EL (cell line): Measurements from ENCODE around the gene RNF7.
"Not testable (repeated sequence)": the region's sequence is repeated elsewhere in the genome, so short reads cannot be mapped to it uniquely, and the experiment has no call there.

Experiments used
- DNase-seq: peaks from one replicate; pipeline ENCODE4 v3.0.0-alpha.2; 2016

RNF7 gene

GRCh38 chr3:141783632-141784031, 45.5 kb downstream of the RNF7 start:
- no peak for DNase-seq

- no peak for DNase-seq
These were observed 46.0 kb downstream of the RNF7 start for GRCh38 chr3:141784096-141784495.

DNA sequence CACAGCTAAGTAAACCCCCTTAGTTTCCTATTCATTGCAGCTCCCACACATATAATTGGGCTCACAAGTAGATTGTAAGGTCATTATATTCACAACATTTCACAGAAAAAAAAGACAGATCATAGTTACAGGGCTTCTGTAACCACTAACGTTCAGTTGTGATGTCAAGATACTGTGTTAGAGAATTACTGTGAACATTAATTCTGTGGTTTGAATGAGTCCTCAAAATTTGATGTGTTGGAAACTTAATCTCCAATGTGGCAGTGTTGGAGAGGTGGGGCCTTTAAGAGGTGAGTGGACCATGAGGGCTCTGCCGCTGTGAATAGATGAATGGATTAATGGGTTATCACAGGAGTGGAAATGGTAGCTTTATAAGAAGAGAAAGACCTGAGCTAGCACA, 46.4 kb downstream of the RNF7 start:
- DNase-seq: no peak

DNA sequence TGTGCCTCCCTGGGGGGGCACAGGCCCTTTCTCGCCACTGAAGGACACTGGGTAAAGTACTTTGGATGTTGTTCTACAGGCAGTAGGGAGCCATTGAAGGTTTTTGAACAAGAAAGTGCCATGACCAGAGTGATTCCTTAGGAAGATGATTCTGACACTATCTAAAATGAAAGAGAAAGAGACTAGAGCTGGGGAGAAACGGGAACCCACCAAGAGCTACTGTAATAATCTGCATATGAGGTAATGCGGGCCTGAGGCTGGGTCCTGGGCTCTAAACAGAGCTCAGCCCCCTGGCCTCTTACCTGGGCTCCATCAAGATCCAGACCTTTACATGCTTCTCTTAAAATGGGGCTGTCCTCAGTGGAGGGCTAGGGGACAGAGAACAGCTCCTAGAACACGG, 50.1 kb downstream of the RNF7 start:
- no peak for DNase-seq

GRCh38 chr3:141788750-141789149, 50.7 kb downstream of the RNF7 start:
- DNase-seq: not testable (repeated sequence)

DNA sequence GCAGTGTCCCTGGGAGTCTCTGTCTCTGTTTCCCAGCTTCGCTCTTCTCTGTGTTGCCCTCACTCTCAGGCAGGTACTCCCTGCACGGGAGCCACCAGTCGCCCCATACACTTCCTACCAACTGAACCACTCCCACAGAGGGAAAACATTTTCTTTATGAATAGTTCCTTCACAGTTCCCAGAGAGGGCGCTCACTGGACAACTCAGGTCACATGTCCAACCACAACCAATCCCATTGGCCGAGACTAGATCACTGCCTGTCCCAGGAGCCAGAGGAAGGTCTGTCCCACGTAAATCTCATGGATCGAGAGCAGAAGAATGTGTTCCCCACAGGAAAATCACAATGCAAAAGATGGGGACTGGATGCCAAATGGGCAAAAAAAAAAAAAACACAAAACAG, 51.2 kb downstream of the RNF7 start:
- no peak for DNase-seq

- DNase-seq: no peak
These were observed 52.1 kb downstream of the RNF7 start for GRCh38 chr3:141790171-141790570.

GRCh38 chr3:141792495-141792894, 54.4 kb downstream of the RNF7 start:
- DNase-seq: no peak

GRCh38 chr3:141793476-141794260, 55.6 kb downstream of the RNF7 start:
- no peak for DNase-seq

- DNase-seq: no peak
These were observed 57.2 kb downstream of the RNF7 start for GRCh38 chr3:141795276-141795675.

GRCh38 chr3:141795741-141796080, 57.6 kb downstream of the RNF7 start:
- DNase-seq: no peak

DNA sequence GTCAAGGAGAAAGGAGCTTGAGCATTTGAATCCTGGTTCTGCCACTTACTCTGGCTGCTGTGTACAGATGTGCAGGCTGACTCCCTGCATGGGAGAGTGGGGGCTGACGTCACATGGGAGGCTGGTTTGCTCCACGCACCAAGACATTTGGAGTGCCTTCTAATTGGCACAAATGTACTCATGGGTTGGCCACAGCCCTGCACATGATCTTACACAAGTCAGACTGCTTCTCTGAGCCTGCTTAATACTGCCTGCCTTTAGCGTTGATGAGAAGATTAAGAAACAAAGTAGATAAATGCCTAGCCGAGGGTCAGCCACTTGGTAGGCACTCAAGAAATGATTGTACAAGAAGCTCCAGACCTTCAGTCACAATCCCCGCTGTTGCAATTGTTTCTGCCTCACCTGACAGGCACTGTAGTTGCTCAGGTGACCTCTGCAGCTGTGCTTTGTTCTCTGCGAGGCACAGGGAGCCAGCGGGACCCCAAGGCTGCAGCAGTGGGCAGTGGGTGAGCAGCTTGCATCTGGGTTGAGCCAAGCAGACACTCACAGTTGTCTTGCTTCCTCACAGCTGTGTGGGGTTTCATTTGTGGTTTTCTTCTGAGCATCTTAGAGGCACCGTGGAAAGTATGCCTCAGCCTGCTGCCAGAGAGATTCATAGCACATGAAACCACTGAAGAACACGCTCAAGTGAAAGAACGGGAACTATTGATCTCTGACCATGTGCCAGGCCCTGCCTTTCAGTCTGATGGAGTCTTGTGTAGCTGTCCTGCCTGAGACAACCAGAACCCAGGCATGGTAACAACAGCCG, 58.2 kb downstream of the RNF7 start:
- DNase-seq: no peak
